Measurements from ENCODE around the gene CTNNA3.

CTNNA3 gene

GRCh38 chr10:66215920-66216319, 1480.1 kb downstream of the CTNNA3 start:
- WGBS, 2 experiments (ENCODE audit: insufficient coverage in 2 of 2), result no CpG with 5 or more reads among the region's 3 CpGs
- no peaks in the 10 kb centered on the region for H3K9me3 ChIP-seq (ENCODE audit: control insufficient read depth, low read length)
- H3K4me3 ChIP-seq (ENCODE audit: extremely low read depth, insufficient read depth, low read length, poor library complexity, severe bottlenecking), result no peak overlapping the region
- no peaks in the 10 kb centered on the region for H3K36me3 ChIP-seq (ENCODE audit: control insufficient read depth, insufficient read depth, low read length)
- H3K4me1 ChIP-seq (ENCODE audit: control insufficient read depth, insufficient read depth, low read length, poor library complexity, severe bottlenecking), result no peaks in the 10 kb centered on the region
- no peak overlapping the region for H3K27ac ChIP-seq (ENCODE audit: low read depth, low read length, severe bottlenecking)

GRCh38 chr10:66214721-66215404, 1481.1 kb downstream of the CTNNA3 start:
- Histone ChIP-seq H3K27ac (ENCODE audit: low read depth, low read length, severe bottlenecking) (no peak overlapping the region), H3K4me1 (ENCODE audit: control insufficient read depth, insufficient read depth, low read length, poor library complexity, severe bottlenecking) (no peaks in the 10 kb centered on the region), H3K4me3 (ENCODE audit: extremely low read depth, insufficient read depth, low read length, poor library complexity, severe bottlenecking) (no peak overlapping the region), H3K36me3 (ENCODE audit: control insufficient read depth, insufficient read depth, low read length) (no peaks in the 10 kb centered on the region), H3K9me3 (ENCODE audit: control insufficient read depth, low read length) (no peaks in the 10 kb centered on the region)
- WGBS, 2 experiments (ENCODE audit: insufficient coverage in 2 of 2), result 66 to 77% methylated on average over 2 to 3 of the region's 4 CpGs

DNA sequence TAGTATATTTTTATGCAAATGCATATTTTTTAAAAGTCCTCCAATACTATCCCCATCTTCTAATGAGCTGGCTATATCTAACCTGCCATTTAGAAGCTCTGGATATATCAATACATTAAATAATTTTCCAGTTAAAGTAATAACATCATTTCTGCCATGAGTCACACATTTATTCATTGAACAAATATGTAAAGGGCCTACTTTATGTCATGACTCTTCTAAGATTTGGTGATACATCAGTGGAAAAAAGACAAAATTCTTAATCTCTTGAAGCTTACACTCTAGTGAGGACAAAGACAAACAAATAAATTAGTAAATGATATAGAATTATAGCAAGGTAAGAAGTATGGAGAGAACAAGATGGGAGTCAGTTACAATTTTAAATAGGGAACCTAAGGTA, 1487.0 kb downstream of the CTNNA3 start:
- Histone ChIP-seq H3K27ac (ENCODE audit: low read depth, low read length, severe bottlenecking) (no peak overlapping the region), H3K4me1 (ENCODE audit: control insufficient read depth, insufficient read depth, low read length, poor library complexity, severe bottlenecking) (no peaks in the 10 kb centered on the region), H3K36me3 (ENCODE audit: control insufficient read depth, insufficient read depth, low read length) (no peaks in the 10 kb centered on the region), H3K4me3 (ENCODE audit: extremely low read depth, insufficient read depth, low read length, poor library complexity, severe bottlenecking) (no peak overlapping the region), H3K9me3 (ENCODE audit: control insufficient read depth, low read length) (no peaks in the 10 kb centered on the region)

DNA sequence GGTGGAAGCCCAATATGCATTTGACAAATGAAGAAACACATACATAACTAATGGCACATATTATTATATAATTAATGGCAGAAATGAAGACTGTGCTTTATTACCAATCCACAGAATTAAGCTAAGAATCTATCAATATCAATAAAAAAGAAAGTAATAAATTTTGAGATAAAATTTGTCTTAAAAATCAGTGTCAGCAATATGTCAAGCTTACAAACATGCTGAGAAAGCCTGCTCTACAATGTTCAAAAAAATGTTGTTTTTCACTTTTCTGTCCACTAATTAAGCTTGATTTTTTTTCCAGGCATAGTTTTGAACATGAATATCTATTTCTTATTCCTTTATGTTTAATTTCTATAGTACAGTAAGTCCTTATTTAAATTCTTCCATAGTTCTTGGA, 1491.2 kb downstream of the CTNNA3 start:
- Histone ChIP-seq H3K4me3 (ENCODE audit: extremely low read depth, insufficient read depth, low read length, poor library complexity, severe bottlenecking) (no peak overlapping the region), H3K27ac (ENCODE audit: low read depth, low read length, severe bottlenecking) (no peak overlapping the region), H3K36me3 (ENCODE audit: control insufficient read depth, insufficient read depth, low read length) (no peaks in the 10 kb centered on the region)

GRCh38 chr10:66202101-66202500, 1493.9 kb downstream of the CTNNA3 start:
- 90 to 100% methylated on average over 2 to 3 of the region's 3 CpGs for WGBS, 2 experiments (ENCODE audit: insufficient coverage in 2 of 2)

More for the DNA sequence above, 1491.2 kb downstream of the CTNNA3 start:
- Histone ChIP-seq H3K9me3 (ENCODE audit: control insufficient read depth, low read length) (no peaks in the 10 kb centered on the region), H3K4me1 (ENCODE audit: control insufficient read depth, insufficient read depth, low read length, poor library complexity, severe bottlenecking) (no peaks in the 10 kb centered on the region)

DNA sequence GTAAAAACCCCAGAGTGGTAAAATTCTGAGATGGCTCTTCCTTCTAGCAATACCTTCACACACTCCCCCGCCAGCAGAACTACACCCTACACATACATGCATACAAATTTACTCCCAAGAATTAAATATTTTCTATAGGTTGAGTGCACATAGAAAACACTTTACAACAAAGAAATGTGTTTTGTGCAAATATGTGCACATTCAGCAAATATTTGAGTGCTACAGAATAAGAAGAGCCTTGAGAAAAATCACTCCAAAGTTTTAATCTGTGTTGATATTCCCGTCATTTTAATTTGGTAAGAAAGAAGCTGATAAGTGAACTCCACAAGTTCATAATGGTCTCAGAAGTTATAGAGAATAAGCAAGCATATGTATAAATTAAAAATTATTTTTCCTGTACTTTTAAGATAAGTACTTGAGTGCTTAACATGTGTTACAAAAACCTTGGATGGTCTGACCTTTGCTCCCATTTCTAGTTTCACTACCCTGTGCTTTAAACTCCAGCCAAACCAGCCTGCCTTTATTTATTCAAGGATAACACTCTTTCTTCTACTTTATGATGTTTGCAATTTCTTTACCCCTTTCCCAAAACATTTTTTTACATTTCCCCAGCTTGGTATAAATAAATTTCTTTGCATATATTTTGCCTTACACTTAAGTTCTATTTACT, 1503.7 kb downstream of the CTNNA3 start:
- H3K4me1 ChIP-seq (ENCODE audit: control insufficient read depth, insufficient read depth, low read length, poor library complexity, severe bottlenecking), result no peaks in the 10 kb centered on the region
- H3K36me3 ChIP-seq (ENCODE audit: control insufficient read depth, insufficient read depth, low read length), result no peaks in the 10 kb centered on the region
- WGBS, 2 experiments (ENCODE audit: insufficient coverage in 2 of 2), result no CpG with 5 or more reads among the region's 2 CpGs
- no peak overlapping the region for H3K4me3 ChIP-seq (ENCODE audit: extremely low read depth, insufficient read depth, low read length, poor library complexity, severe bottlenecking)
- H3K9me3 ChIP-seq (ENCODE audit: control insufficient read depth, low read length), result no peaks in the 10 kb centered on the region
- no peak overlapping the region for H3K27ac ChIP-seq (ENCODE audit: low read depth, low read length, severe bottlenecking)

More at GRCh38 chr10:66202101-66202500, 1493.9 kb downstream of the CTNNA3 start:
- Histone ChIP-seq H3K36me3 (ENCODE audit: control insufficient read depth, insufficient read depth, low read length) (no peaks in the 10 kb centered on the region), H3K9me3 (ENCODE audit: control insufficient read depth, low read length) (no peaks in the 10 kb centered on the region), H3K4me3 (ENCODE audit: extremely low read depth, insufficient read depth, low read length, poor library complexity, severe bottlenecking) (no peak overlapping the region), H3K27ac (ENCODE audit: low read depth, low read length, severe bottlenecking) (no peak overlapping the region), H3K4me1 (ENCODE audit: control insufficient read depth, insufficient read depth, low read length, poor library complexity, severe bottlenecking) (no peaks in the 10 kb centered on the region)

GRCh38 chr10:66190413-66190812, 1505.6 kb downstream of the CTNNA3 start:
- Histone ChIP-seq H3K4me3 (ENCODE audit: extremely low read depth, insufficient read depth, low read length, poor library complexity, severe bottlenecking) (no peak overlapping the region), H3K27ac (ENCODE audit: low read depth, low read length, severe bottlenecking) (no peak overlapping the region), H3K4me1 (ENCODE audit: control insufficient read depth, insufficient read depth, low read length, poor library complexity, severe bottlenecking) (no peaks in the 10 kb centered on the region), H3K36me3 (ENCODE audit: control insufficient read depth, insufficient read depth, low read length) (no peaks in the 10 kb centered on the region), H3K9me3 (ENCODE audit: control insufficient read depth, low read length) (no peaks in the 10 kb centered on the region)
- 88% methylated on average over 2 of the region's 2 CpGs; no CpG with 5 or more reads in 1 of the 2 experiments for WGBS, 2 experiments (ENCODE audit: insufficient coverage in 2 of 2)

DNA sequence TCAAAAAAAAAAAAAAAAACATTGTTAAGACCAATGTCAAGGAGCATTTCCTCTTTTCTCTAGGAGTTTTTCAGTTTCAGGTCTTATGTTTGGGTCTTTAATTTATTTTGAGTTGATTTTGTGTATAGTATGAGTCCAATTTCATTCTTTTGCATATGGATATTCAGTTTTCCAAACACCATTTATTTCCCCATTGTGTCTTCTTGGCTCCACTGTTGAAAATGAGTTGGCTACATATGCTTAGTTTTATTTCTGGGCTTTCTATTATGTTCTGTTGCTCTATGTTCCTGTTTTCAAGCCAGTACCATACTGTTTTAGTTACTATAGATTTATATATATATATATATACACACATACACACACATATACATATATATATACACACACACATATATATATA, 1506.7 kb downstream of the CTNNA3 start:
- no peak overlapping the region for H3K27ac ChIP-seq (ENCODE audit: low read depth, low read length, severe bottlenecking)
- H3K9me3 ChIP-seq (ENCODE audit: control insufficient read depth, low read length), result no peaks in the 10 kb centered on the region
- no peaks in the 10 kb centered on the region for H3K4me1 ChIP-seq (ENCODE audit: control insufficient read depth, insufficient read depth, low read length, poor library complexity, severe bottlenecking)
- no peaks in the 10 kb centered on the region for H3K36me3 ChIP-seq (ENCODE audit: control insufficient read depth, insufficient read depth, low read length)
- H3K4me3 ChIP-seq (ENCODE audit: extremely low read depth, insufficient read depth, low read length, poor library complexity, severe bottlenecking), result no peak overlapping the region

DNA sequence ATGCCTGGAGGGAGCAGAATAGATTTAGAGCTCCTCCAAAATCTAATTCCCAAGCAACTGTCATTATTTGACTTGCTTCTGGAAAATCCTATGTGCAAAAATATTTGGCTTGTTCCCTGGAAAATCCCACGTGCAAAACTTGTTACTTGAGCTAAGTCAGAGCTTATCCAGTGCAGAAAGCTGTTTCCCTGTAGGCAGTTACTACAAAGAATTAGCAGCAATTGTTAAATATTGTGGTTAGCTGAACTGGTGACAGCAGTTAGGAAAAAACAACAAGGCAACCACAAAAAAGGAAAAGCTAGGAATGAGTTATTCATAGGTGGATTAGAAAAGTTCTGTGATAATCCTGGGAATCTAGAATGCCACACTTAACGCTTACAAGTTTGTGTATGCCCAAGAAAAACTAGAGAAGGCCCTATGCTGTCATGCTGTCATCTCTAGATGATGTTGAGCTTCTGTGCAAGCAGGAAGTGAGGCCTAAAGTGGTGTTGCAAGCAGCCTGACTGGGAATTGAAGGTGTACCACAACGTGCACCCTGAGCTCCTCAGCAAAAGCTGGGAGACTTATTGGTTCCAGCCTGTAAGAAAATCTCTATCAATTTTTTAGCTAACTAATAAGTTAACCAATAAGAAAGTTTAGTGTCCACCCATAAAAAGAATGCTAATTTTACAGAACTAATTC, 1508.8 kb downstream of the CTNNA3 start:
- 77 to 83% methylated on average over 2 to 3 of the region's 3 CpGs for WGBS, 2 experiments (ENCODE audit: insufficient coverage in 2 of 2)
- no peak overlapping the region for H3K27ac ChIP-seq (ENCODE audit: low read depth, low read length, severe bottlenecking)
- H3K9me3 ChIP-seq (ENCODE audit: control insufficient read depth, low read length), result no peaks in the 10 kb centered on the region
- no peak overlapping the region for H3K4me3 ChIP-seq (ENCODE audit: extremely low read depth, insufficient read depth, low read length, poor library complexity, severe bottlenecking)
- no peaks in the 10 kb centered on the region for H3K4me1 ChIP-seq (ENCODE audit: control insufficient read depth, insufficient read depth, low read length, poor library complexity, severe bottlenecking)
- no peaks in the 10 kb centered on the region for H3K36me3 ChIP-seq (ENCODE audit: control insufficient read depth, insufficient read depth, low read length)

DNA sequence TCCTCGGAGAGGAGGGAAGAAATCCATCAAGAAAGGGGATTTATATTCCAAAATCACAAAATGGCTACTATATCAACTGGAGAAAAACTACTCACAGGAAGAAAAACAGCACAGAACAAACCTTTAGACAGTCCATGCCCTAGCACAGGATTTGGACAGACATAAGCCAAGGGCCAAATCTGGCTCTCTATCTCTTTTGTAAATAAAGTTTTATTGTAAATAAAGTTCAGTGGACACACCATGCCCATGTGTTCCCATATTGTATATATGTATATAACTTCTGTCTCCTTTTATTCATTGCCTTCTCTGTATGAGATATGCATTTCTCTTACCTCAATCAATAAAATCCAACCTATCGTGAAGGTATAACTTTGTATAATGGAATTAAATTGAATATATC, 1513.0 kb downstream of the CTNNA3 start:
- Histone ChIP-seq H3K9me3 (ENCODE audit: control insufficient read depth, low read length) (no peaks in the 10 kb centered on the region), H3K4me3 (ENCODE audit: extremely low read depth, insufficient read depth, low read length, poor library complexity, severe bottlenecking) (no peak overlapping the region), H3K36me3 (ENCODE audit: control insufficient read depth, insufficient read depth, low read length) (no peaks in the 10 kb centered on the region), H3K27ac (ENCODE audit: low read depth, low read length, severe bottlenecking) (no peak overlapping the region), H3K4me1 (ENCODE audit: control insufficient read depth, insufficient read depth, low read length, poor library complexity, severe bottlenecking) (no peaks in the 10 kb centered on the region)
- WGBS, 2 experiments (ENCODE audit: insufficient coverage in 2 of 2), result no CpG with 5 or more reads among the region's 2 CpGs

All from mesodermal cell (in vitro differentiated cells).